HG02798 (cell line): ENCODE results near the gene PLEKHA4.
A peak's percentile ranks its signal among the peaks of the same experiment; 100 is the strongest.
"Not testable (repeated sequence)": the region's sequence is repeated elsewhere in the genome, so short reads cannot be mapped to it uniquely, and the experiment has no call there.

ENCODE experiments used
- ATAC-seq: cut with Tn5 transposase; IDR thresholded peaks from one replicate; pipeline ENCODE4 v1.9.1; 2021; ENCODE audit warnings: mild to moderate bottlenecking; ENCODE audit not compliant: unreplicated experiment, poor library complexity

The PLEKHA4 gene

GRCh38 chr19:48868114-48868886 is at the start of gene PLEKHA4:
PLEKHA4 (minus strand) TSS chr19:48868617; CDS start chr19:48867620, 997 bp downstream.
- ATAC-seq, result no peak

- ATAC-seq, result no peak
These were observed 49.7 kb upstream of the PLEKHA4 start for GRCh38 chr19:48918071-48918470.

- no peak for ATAC-seq
These were observed 47.3 kb upstream of the PLEKHA4 start for GRCh38 chr19:48915757-48916156.

- ATAC-seq, result no peak
These were observed 45.8 kb upstream of the PLEKHA4 start for GRCh38 chr19:48914181-48914580.

- no peak for ATAC-seq
These were observed 44.9 kb upstream of the PLEKHA4 start for GRCh38 chr19:48913114-48913889.

GRCh38 chr19:48910803-48911202 is 42.4 kb upstream of the PLEKHA4 start:
- no peak for ATAC-seq

- not testable (repeated sequence) for ATAC-seq
These were observed 41.1 kb upstream of the PLEKHA4 start for GRCh38 chr19:48909424-48910077.

- no peak for ATAC-seq
These were observed 39.3 kb upstream of the PLEKHA4 start for GRCh38 chr19:48907671-48908070.

- no peak for ATAC-seq
These were observed 37.9 kb upstream of the PLEKHA4 start for GRCh38 chr19:48906324-48906723.

GRCh38 chr19:48905664-48906063 is 37.2 kb upstream of the PLEKHA4 start:
- ATAC-seq, result no peak

- not testable (repeated sequence) for ATAC-seq
These were observed 35.4 kb upstream of the PLEKHA4 start for GRCh38 chr19:48903788-48904187.

GRCh38 chr19:48902291-48902690 is 33.9 kb upstream of the PLEKHA4 start:
- not testable (repeated sequence) for ATAC-seq

GRCh38 chr19:48900477-48901406 is 32.3 kb upstream of the PLEKHA4 start:
- ATAC-seq, result no peak

GRCh38 chr19:48899781-48900476 is 31.5 kb upstream of the PLEKHA4 start, which contains the start of gene NUCB1:
NUCB1 (plus strand) TSS chr19:48900312; CDS start chr19:48900797, 485 bp downstream.
- ATAC-seq, result peak; percentile 96

- not testable (repeated sequence) for ATAC-seq
These were observed 31.0 kb upstream of the PLEKHA4 start for GRCh38 chr19:48899386-48899749.

- ATAC-seq, result no peak
These were observed 28.8 kb upstream of the PLEKHA4 start for GRCh38 chr19:48897181-48897580.

GRCh38 chr19:48896191-48896720 is 27.8 kb upstream of the PLEKHA4 start:
- ATAC-seq, result no peak

GRCh38 chr19:48895226-48895625 is 26.8 kb upstream of the PLEKHA4 start:
- ATAC-seq, result no peak

GRCh38 chr19:48890551-48890950 is 22.1 kb upstream of the PLEKHA4 start:
- ATAC-seq, result no peak
